Dedifferentiated amniotic fluid mesenchymal stem cell (primary cell): Measurements from ENCODE around the gene MRM1.

Experiments used
- DNase-seq: peaks from one replicate; pipeline ENCODE4 v3.0.0-alpha.2; 2016; ENCODE audit errors: extremely low spot score

The MRM1 gene

GRCh38 chr17:36631022-36631421 lies 29.6 kb downstream of the MRM1 start:
- DNase-seq, result no peak

- DNase-seq, result no peak
Observed at GRCh38 chr17:36632916-36633771, 31.8 kb downstream of the MRM1 start.

DNA sequence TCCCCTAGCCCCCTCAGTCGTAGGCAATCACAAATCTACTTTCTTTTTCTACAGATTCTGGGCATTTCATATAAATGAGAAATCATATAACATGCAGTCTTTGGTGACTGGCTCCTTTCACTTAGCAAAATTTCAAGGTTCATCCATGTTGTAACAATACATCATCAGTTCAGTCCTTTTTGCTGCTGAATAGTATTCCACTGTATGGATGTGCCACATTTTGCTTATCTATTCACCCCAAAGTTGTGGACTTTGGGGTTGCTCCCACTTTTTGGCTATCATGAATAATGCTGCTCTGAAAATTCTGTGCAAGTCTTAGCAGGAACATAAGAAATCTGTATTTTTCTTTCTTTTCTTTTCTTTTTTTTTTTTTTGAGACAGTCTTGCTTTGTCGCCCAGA lies 39.0 kb downstream of the MRM1 start:
- DNase-seq, result no peak

DNA sequence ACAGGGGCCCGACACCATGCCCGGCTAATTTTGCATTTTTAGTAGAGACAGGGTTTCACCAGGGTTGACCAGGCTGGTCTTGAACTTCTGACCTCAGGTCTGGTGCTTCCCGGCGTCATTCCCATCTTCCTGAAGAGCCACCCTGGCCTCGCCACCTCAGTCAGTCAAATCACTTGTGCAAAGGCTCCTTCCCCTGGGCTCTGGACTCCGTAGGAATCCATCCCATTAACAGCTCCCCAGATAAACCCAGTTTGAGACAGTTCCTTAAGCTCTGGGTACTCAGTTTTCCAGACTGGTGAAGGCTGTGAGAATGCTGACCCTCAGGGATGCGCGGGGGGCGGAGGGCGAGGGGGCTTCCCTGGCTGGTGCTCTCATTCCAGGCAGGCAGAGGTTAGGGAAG lies 39.5 kb downstream of the MRM1 start:
- DNase-seq, result no peak

DNA sequence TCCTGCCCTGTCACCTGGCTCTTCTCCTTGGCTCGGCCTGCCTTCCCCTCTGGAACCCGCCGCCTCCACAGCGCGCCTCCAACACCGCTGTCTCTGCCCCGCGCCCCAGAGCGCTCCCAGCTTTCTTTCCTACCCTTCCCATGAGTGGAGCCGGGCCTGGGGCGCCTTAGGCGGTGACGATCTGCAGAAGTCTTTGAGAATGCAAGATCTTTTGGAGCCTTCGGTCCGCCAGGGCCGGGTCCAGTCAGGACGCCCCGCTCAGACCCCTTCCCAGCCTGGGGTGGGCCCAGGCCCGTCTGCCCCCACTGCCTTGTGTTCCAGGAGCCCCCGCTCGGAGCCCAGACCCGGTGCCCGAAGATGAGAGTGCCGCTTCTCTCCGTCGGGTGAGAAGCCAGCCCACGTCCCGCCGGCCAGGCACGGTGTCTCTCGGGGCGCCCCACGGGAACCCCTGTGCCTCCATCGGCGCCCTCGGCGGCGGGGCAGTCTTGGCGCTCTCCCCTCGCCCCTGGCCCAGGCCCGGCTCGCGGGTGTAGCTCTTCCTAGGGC lies 40.0 kb downstream of the MRM1 start:
- no peak for DNase-seq

DNA sequence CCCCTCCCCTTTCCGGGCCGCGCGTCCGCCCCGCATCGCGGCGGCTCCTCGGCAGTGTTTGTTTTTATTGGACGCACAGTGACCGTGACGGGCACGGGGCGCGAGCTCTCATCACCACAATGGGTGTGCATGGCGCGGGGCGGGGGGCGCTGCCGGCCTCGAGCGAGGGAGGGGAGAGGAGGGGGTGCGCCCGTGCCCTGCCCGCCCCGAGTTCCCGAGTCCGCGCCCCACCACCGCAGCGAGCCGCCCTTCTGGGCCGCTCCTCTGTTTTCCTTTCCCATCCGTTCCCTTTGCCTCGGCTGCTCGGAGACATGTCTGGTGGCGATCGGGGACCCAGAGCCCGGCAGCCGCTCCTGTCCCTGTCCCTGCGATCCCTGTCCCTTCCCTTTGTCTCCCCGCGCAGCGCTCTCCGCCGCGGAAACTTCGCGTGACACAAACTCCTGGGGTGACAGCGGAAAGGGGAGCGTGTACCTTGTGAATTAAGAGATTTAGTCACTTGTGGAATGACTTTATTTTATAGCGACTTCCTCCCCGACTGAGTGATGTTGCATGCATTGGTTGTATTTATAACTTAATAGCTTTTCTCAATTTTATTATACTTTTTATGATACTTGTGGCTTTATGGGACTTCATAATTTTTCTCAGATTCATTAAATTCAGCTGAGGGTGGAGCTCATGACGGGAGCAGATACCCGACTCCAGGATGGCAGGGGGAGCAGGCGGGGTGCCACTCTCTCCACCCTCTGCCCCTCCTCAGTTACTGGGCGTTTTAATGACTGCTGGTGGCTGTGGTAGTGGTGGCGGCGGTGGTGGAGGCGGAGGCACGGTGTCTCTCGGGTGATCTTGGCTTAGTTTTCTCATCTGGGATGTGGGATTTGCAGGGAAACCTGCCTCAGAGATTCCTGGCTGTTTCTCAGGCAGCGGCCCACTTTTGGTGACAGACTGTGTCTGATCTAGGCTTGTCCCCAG lies 40.8 kb downstream of the MRM1 start:
- DNase-seq, result no peak

- no peak for DNase-seq
Observed at GRCh38 chr17:36643086-36643685, 41.8 kb downstream of the MRM1 start.

DNA sequence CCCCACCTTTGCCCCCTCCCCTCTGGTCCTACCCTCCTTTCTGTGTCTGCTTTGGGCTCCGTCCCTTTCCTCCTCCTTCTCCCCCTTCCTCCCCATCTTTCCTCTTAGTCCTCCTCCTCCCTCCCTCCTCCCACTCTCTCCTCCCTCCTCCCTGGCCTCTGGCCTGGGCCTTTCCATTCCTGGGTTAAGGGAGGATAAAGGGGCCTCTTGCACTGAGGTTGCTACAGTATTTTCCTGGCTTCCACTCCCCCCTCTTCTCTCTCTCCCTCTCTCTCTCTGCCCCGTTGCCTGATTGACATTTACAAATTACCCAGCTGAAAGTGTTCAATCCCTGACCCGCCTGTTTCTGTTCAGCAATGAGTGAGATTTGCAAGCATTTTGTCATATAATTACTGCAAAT lies 44.0 kb downstream of the MRM1 start:
- no peak for DNase-seq

- no peak for DNase-seq
Observed at GRCh38 chr17:36647636-36648035, 46.3 kb downstream of the MRM1 start.

- no peak for DNase-seq
Observed at GRCh38 chr17:36650096-36650775, 48.9 kb downstream of the MRM1 start.

DNA sequence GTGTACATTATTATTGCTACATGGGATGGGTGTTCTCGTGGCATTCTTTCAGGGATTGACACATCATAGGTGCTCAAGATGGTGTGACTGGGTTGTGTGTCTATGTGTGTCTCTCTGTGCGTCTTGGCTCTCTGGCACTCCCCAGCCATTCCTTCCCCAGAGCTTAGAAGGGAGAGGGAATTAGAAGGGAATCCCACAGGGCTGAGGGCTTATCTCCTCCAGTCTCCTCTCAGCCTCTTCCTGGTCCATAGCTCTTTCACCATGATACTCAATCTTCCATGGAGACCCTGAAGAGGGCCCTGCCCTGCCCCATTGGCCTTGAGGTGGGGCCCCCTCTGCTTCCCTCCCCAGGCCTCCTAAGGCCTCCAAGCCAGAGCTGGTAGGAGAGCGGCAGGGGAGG lies 52.0 kb downstream of the MRM1 start:
- DNase-seq, result no peak

GRCh38 chr17:36653856-36654255 lies 52.5 kb downstream of the MRM1 start:
- no peak for DNase-seq

GRCh38 chr17:36655726-36656125 lies 54.3 kb downstream of the MRM1 start:
- no peak for DNase-seq

GRCh38 chr17:36657390-36657762 lies 56.0 kb downstream of the MRM1 start:
- DNase-seq, result no peak

- DNase-seq, result no peak
Observed at GRCh38 chr17:36657763-36658490, 56.5 kb downstream of the MRM1 start.
